NCI-H524 treated with DMSO at 0.1 percent for 48 hours (cell line): ENCODE results near the gene KLHL13.
"Not testable (repeated sequence)": the region's sequence is repeated elsewhere in the genome, so short reads cannot be mapped to it uniquely, and the experiment has no call there.

ENCODE experiments used
- DNase-seq: peaks from one replicate; lab custom pipeline; 2025; lab: John Stamatoyannopoulos, UW

The KLHL13 gene, protein sequence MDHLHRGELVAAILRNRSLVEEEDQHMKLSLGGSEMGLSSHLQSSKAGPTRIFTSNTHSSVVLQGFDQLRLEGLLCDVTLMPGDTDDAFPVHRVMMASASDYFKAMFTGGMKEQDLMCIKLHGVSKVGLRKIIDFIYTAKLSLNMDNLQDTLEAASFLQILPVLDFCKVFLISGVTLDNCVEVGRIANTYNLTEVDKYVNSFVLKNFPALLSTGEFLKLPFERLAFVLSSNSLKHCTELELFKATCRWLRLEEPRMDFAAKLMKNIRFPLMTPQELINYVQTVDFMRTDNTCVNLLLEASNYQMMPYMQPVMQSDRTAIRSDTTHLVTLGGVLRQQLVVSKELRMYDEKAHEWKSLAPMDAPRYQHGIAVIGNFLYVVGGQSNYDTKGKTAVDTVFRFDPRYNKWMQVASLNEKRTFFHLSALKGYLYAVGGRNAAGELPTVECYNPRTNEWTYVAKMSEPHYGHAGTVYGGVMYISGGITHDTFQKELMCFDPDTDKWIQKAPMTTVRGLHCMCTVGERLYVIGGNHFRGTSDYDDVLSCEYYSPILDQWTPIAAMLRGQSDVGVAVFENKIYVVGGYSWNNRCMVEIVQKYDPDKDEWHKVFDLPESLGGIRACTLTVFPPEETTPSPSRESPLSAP

DNA sequence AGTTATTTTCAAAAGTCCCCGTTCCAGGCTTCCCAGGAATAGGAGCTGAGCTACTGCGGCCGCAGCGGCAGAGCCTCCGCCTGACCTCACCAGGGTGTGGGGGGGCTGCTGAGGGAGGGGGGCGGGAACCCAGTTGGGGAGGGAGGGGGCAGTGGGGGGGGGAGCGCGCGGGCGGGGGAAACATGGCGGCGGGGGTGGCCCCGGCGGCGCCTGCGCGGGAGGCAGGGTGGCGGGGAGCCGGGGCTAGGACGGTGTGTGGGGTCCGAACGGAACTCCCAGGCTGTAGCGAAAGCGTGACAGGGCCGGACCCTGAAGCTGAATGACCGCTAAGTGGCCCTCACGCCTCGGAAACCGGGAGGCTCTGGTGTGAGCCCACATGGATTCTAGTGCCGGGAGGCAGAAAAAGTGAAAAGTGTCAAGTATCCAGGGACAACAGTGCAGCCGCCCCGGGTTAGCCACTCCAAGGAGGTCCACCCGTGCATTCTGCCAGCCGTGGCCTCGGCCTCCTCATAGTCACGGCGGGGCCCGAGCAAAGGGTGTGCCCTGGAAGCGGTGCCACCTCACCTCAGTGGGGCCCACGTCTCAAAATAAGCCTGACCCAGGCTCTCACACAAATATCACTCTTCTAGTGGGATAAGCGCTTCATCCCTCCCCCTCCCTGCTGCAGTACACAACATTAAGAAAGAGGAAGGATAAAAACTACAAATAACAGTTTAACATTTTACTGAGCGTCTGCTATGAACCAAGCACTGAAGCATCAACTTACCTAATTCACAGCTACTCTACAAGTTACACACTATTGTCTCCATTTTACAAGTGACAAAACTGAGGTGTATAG lies at the start of gene KLHL13:
TSS of gene KLHL13 (minus strand) at position 98 of the 838 bp plus-strand sequence. CDS start 88,337 bp downstream, outside the sequence.
- DNase-seq, result no peak

DNA sequence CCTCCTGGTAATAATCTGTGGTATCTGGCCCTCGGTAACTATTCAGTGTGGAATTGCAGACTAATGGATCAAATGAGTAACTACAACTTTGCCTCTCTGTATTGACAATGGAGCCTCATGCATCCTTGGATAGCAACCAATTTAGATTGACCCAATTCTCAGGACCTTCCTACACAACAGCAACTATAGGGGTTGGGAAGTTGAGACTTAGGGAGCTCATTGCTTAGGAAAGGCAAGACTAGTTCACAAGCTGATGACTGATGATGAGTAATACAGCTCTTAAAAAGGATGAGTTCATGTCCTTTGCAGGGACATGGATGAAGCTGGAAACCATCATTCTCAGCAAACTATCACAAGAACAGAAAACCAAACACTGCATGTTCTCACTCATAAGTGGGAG lies 47.5 kb upstream of the KLHL13 start:
- DNase-seq, result no peak

DNA sequence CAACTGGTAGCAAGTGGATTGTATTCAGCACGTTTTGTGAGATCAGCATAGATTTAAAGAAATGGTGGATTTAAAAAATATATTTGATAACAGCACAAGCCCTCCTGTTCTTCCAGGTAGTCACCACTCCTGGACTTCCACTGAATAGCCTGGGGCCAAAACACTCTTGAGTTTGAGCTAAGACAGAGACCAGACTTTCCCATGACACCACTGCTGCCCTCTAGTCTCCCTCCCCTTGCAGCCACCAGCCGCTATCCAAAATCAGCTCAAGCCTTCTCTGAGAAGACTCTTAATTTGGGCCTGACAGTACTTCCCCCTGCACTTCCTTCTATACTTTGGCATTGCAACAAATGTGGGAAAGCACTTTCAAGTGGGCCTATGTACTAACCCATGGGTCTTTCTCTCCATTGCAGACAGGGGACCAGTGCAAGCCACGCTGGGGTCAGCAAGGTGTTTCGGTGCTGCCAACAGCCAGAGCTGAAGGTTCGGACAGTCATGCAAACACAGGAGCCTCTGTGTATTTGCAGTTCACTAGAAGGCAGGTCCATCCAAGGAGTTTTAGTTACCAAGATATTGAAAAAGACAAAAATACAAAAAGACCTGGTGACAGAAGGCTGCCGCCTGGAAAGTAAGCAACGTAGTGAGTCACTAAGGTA lies 40.5 kb upstream of the KLHL13 start:
- no peak for DNase-seq

DNA sequence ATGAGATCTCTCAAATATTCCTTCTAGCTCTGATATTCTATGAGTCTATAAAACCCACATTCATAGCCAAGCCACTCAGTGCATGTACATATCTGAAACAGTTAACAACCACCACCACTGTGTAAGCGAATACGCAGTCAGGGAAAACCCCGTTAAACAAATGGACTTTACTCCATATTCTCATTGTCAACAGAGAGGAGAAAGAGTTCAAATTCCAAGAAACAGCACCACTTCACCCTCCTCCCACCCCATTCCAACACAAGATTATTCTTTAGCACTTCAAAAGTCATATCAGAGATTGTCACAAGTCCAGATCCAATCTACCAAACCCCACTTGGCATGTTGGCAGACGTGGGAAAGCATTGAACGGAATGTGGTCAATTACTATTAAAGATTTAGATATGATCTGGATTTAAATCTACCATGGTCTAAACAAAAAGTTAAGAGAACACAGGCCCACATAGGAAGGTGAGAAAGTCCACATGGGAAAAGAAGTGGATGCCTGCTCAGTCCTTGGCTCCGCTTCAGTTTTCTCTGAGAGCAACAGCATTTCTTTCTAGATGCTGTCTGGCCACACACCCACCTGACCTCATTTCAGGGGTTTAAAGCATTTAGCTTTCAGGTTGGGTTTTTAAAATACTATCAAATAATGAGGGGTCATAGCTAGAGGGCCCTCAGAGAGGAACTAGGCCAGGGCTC lies 39.8 kb upstream of the KLHL13 start:
- DNase-seq, result no peak

DNA sequence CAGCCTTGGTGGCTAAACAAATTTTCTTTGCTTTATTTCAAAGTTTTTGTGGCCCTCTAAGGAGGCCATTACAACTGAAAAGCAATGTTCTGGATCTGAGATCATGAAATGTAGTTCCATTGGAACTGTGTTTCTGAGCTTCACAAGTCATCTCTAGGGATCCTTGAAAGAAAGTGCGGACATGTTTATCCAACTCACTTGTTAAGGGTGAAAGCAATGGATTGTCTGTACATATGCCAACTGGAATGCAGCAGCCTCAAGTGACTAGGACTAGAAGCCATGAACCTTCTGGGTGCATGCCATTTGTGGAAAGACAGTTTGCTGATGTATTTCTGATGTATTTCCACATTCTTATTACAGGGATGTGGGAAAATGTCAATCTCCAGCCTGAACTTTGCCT lies 36.7 kb upstream of the KLHL13 start:
- no peak for DNase-seq

DNA sequence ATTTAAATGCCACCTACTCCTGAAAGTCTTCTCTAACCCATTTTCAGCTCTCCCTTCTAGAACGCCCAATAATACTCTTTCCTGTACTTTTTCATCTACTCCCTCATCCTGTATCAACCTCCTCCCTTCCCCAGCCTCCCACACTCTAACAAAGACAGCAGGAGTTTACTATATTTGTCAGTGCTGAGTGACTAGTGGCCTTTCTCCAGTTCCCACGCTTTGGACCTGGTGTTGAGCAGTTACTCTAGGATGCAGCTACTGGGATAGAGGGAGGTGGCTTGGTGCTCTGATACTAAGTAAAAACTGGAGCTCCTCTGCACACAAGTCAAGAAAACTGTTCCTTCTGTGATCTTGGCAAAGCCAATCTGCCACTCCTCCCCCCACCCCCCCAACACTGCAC lies 36.1 kb upstream of the KLHL13 start:
- DNase-seq, result no peak

DNA sequence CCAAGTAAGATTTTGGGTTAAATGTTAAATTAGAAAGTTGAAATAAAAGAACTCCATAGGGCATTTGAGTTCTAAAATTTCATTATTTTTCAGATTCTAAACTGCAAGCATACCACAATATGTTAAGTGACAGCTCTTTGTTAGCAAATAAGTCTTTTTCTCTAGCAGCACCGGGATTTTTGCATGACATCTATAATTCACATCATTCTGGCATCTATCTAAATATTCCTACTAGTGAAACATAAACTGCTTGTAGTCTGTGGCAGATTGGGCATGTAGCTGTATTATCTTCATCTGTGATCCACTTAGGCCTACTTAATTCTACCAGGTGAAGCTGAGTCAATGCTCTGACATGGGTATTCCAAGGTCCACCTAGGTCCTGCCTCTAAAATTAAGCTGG lies 32.1 kb upstream of the KLHL13 start:
- DNase-seq, result no peak

DNA sequence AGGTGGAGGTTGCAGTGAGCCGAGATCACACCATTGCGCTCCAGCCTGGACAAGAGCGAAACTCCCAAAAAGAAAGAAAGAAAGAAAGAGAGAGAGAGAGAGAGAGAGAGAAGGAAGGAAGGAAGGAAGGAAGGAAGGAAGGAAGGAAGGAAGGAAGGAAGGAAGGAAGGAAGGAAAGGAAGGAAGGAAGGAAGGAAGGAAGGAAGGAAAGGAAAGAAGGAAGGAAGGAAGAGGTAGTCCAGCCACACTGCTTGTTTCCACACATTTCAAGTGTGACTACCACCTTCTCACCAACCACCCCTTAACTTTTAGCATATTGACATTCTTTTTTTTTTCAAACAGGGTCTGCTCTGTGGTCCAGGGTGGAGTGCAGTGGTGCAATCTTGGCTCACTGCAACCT lies 31.2 kb upstream of the KLHL13 start:
- not testable (repeated sequence) for DNase-seq

DNA sequence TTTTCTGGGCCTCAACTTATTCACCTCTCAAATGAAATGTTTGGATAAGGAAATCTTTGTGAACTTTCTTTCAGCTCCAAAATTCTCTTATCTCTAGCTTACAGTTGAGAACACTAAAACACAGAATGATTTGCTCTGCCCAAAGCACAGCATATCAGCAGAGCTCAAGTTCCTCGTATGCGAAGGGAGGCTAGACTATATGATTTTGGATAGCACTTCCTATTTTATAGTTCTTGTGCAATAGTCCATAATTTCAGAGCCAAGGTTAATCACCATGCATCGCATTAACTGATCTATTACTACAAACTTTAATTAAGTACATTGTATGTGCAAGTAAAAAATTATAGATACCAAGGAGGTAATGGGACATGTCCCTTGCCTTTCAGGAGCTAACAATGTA lies 27.0 kb upstream of the KLHL13 start:
- DNase-seq, result no peak

DNA sequence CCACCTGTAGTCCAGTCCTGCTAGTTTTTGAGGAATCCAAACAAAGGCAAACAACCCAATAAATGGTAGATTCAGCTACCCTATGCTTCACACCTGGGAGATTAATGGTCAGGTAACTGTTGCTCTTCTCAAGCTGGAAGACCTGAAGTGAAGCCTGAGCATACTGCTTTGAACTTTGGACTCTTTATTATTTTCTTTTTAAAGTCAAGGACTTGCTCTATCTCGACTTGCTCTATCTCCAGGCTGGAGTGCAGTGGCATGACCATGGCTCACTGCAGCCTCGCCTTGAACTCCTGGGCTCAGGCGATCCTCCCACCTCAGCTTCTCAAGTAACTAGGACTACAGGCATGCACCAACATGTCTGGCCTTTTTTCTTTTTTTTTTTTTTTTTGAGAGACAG lies 14.7 kb upstream of the KLHL13 start:
- DNase-seq, result no peak

DNA sequence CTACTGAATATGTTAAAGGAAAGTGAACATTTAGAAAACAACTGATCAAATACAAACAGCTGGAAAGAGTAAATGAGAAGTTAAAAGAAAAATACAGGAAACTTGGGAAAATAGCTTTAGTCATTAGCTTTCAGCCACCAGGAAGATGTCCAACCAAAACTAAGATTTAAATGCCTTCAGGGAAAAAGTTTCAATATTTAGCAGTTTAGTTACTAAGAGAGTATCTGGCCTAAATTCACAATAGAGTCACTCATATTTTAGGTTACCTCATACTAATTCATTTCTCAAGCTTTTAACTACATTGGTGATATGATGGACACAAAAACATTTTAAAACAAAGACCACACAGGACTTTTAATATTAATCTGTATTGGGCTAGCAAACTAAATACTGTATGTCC lies 13.1 kb upstream of the KLHL13 start:
- DNase-seq, result no peak

DNA sequence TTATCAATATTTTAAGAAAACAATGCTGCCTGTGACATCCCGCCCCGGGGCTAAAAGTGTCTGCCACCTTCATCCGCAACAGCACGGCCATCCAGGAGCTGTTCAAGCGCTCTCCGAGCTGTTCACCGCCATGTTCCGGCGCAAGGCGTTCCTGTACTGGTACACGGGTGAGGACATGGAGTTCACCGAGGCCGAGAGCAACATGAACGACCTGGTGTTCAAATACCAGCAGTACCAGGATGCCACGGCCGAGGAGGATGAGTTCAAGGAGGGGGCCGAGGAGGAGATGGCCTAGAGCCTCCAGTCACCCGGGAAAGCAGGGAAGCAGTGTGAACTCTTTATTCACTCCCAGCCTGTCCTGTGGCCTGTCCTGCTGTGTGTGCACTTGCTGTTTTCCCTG lies 12.1 kb upstream of the KLHL13 start:
- no peak for DNase-seq

DNA sequence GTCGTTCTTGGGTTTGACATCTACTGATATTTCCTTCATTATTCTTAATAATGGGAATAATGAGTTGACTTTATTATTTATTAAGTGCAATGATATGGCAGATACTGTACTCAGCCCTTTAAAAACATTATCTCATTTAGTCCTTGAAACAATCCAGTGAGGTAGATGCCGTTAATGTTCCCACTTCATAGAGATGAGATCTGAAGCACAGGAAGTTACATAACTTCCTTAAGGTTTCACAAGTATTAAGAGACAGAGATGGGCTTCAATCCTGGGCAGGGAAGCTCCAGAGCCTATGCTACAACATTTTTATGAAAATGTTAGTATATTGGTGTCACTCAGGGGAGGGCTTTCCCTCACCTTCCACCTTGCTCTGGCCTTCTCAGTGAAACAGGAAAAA lies 9.7 kb upstream of the KLHL13 start:
- no peak for DNase-seq

DNA sequence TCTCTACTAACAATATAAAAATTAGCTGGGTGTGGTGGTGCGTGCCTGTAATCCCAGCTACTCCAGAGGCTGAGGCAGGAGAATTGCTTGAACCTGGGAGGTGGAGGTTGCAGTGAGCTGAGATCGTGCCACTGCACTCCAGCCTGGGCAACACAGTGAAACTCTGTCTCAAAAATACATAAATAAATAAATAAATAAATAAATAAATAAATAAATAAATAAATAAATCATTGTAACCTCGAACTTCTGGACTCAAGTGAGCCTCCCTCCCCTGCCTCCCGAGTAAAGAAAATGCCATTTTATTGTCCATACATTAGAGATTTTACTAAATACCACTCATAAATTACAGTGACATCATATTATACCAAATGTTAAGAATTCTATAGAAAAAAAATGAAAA lies 7.6 kb upstream of the KLHL13 start:
- DNase-seq, result not testable (repeated sequence)

DNA sequence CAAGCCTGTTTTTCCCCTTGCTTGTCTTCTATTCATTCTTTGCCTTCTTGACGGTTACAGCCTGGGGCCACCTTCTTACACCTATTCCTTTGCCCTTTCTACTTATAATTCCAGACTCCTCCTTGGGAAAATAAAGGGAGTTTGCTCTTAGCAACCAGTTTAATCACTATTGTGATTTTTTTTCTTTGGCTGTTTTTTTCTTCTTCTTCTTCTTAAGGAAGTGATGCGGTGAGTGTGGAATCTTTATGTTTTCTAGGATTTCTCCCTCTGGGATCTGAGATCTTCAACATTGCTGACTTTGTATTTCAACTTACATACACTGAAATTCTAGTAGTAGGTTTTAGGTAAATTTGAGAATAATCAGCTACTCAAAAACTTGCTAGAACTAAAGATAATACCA lies 1.1 kb upstream of the KLHL13 start:
- no peak for DNase-seq

DNA sequence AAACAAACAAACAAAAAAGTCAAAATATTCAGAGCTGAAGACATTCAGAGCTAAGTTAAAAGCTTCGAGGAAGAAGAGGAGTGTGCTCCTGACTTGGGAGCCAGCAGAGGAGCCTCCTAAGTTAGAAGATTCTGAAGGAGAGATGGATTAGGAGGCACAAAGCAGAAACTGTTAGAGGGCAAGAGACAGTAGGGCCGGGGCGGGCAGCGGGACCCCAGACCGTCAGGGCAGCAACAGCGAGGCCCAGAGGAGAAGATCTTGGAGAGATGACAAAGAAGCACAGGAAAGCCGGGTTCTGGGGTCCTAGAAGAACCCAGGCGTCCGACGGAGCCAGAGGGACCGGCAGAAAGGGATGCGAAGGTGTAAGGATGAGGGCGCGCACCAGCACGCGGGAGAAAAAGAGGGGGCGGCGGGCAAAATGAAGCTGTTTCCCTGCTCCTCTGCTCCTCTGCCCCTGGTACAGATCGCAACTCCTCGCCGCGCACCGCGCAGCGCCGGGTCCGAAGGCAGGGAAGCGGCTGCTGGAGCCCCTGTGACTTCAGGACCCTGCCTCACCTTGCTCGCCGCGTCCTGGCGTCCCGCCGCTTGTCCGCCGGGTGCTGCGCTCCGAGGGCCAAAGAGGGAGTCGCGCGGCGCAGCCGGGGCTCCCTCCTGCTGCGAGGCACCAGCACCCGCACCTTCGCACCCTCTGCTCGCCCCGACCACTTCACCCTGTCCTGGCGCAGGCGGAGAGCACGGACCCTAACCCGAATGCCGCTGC lies 477 bp downstream of the KLHL13 start:
- DNase-seq, result no peak

DNA sequence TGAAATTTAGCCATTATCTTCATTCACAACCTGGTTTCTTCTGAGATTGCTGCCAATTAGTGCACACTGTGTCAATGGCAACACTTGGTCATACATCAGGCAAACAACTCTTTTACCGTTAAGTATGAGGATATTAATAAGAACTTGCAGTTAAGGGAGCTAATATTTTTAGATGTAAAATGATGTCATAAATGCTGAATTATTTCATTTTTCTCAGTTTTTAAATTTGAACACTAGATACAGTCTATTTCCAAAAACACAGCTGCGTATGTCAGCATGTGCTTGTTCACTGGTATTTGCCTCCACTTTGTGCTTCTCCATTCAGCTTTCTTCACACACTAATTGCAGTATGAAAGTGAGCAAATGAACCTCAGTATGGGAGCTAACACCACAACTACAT lies 1.6 kb downstream of the KLHL13 start:
- DNase-seq, result no peak

DNA sequence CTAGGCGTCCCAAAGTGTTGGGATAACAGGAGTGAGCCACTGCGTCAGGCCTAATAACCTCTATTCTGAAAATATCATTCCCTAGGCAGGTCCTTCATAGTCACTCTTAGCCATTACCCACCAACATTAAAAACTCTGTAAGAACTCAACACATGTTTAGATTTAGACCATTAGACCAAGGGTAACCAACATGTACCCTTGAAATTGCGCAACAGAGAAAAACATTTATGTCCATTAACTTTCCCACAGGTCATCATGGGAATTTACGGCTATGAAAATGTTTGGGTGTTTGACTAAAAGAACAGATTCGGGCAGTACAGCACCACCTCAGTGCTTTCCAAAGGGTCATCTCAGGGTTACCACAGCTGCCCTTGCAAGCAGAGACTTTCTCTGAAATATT lies 7.5 kb downstream of the KLHL13 start:
- DNase-seq, result no peak

DNA sequence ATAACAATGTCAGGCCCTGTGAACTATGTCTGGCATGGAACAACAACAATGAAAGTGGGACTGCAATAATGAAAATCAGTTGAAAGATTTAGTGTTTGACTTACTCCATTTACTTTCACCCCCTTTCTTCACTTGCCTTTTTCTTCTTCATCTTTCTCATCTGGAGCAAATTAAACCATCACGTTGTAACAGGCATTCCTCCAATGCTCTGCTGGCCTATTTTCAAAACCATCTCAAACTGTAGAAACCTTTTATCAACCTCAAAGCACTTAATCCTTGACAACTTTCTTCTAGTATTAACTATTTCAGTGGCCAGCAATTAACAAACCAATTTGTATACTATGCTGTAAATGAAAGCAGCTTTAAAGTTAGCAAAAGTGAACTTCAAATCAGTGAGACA lies 8.3 kb downstream of the KLHL13 start:
- DNase-seq, result no peak

DNA sequence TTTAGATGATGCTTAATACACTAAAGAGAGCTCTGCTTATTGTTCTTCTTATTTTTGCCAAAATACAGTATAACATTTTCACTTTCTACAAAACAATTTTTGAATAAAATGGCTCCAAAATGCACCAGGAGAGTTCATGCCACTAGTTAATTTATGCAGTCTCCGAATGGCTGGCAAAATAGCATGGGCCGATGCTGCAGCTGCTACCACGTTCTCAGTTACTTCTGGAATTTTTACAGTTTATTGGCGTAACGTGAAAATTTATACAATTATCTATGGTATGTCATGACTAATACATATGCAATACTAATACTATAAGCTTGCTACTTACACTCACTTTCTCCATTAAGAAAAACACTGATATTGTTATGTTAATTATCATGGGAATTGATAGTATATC lies 16.5 kb downstream of the KLHL13 start:
- no peak for DNase-seq

DNA sequence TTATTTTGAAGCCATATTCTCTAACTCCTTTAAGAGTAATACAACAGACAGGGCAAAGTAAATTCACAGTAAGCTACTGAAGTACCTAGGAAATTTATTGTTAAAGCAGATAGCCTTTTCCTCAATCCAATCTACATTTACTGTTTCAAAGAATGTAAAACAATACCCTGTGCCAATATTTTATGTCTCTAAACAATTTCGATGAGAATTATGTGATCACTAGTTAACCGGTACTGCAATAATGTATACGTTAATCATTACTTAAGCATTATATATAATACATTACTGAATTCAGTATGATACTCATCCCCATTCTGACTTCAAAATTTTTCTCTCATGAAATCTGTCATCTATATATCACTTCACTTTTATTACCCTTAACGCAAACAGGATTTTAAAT lies 28.5 kb downstream of the KLHL13 start:
- DNase-seq, result no peak
